ENCODE measurements around the gene ANKH.

DNA sequence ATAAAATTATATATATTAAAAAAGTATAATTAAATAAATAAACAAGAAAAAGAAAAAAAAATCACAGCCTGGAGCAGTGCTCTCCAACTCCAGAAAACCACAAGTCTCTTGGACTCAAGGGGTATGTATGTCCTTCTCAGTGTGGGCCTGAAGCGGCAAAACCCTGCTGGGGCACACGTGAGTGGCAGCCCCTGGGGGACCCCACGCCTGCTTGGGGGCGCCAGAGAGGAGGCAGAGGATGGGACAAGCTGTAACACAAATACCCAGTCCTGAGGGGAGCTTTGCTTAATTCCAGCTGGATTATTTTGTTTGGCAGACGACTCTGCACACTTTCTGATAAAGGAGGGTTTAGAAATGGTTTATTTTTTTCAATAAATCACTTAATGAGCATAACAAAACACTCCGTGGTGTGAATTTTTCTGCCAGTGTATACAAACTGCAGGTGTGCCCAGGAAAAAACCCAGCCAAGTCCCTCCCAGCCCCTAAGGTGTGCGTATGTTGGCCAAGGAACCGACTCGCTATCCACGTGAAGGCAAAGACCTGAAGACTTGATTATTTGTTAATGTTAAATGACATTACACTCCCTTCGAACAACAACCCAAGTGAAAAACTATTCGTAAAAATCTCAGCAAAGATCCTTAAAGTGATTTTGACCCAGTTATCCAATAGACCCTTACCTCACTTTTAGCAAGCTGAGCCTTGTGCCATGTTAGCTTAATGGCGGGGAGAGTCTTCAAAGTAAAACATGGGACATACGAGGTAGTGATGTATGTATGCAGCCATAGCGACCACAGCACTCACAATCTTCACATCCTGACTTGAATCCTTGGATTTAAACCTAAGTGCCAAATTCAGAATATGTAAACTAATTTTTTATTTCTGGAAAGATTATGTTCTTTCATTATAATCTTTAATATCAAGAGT lies 32.9 kb downstream of the ANKH start:
- TF ChIP-seq EZH2 (IDR thresholded peaks at IDR 0.05; ENCODE audit: borderline replicate concordance, low read depth, low read length, poor library complexity, severe bottlenecking), result no peak
- TF ChIP-seq, protein P1, sequence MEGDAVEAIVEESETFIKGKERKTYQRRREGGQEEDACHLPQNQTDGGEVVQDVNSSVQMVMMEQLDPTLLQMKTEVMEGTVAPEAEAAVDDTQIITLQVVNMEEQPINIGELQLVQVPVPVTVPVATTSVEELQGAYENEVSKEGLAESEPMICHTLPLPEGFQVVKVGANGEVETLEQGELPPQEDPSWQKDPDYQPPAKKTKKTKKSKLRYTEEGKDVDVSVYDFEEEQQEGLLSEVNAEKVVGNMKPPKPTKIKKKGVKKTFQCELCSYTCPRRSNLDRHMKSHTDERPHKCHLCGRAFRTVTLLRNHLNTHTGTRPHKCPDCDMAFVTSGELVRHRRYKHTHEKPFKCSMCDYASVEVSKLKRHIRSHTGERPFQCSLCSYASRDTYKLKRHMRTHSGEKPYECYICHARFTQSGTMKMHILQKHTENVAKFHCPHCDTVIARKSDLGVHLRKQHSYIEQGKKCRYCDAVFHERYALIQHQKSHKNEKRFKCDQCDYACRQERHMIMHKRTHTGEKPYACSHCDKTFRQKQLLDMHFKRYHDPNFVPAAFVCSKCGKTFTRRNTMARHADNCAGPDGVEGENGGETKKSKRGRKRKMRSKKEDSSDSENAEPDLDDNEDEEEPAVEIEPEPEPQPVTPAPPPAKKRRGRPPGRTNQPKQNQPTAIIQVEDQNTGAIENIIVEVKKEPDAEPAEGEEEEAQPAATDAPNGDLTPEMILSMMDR (conservative IDR thresholded peaks at IDR 0.05; ENCODE audit: low read depth, low read length), result no peak
